Body of pancreas (tissue), 4 donors: Measurements from ENCODE around the gene ERG. TPM values are rescaled to one million over a fixed set of nuclear protein-coding genes. Genes with fewer than 3 reads are reported as not detected.

ENCODE experiments used
- ATAC-seq: fragments of 150-250 bp; one replicate; pipeline ENCODE4 v1.9.1; 2016
- DNase-seq, 4 donors: peaks; one replicate each; pipeline ENCODE4 v3.0.0-alpha.2; 2019
- H3K27ac ChIP-seq, 4 donors: fragments of 200-600 bp; sonication (generic); 1 replicate in 3 of 4; 2 replicates in 1 of 4; pipeline versions ENCODE4 v1.5.1 to v1.6.1; 2016 to 2019; ENCODE audit warnings: mild to moderate bottlenecking in 1 of 4, mixed read lengths in 1 of 4, moderate library complexity in 1 of 4
- H3K27me3 ChIP-seq, 2 donors: fragments of 200-600 bp; sonication (generic); one replicate each; pipeline ENCODE4 v1.6.0; 2016; ENCODE audit warnings: mild to moderate bottlenecking in 1 of 2
- H3K36me3 ChIP-seq, 2 donors: fragments of 200-600 bp; sonication (generic); replicated peaks in 1 of 2; 2 replicates each; pipeline ENCODE4 v1.5.1; 2016; ENCODE audit warnings: low read depth in 2 of 2; ENCODE audit not compliant: insufficient read depth in 1 of 2
- H3K4me1 ChIP-seq: fragments of 200-600 bp; sonication (generic); one replicate; pipeline ENCODE4 v1.6.0; 2016
- H3K4me3 ChIP-seq, 2 donors: fragments of 200-600 bp; sonication (generic); 1 replicate in 1 of 2; 2 replicates in 1 of 2; pipeline ENCODE4 v1.5.1; 2016 to 2019
- H3K9me3 ChIP-seq, 3 donors: fragments of 200-600 bp; sonication (generic); 1 replicate in 2 of 3; 2 replicates in 1 of 3; pipeline ENCODE4 v1.5.1; 2016
- POLR2A ChIP-seq, 3 donors: fragments of 450-650 bp; IDR thresholded peaks; one replicate each; pipeline ENCODE4 v1.6.1; 2016; ENCODE audit warnings: antibody characterized with exemption in 3 of 3, mild to moderate bottlenecking in 2 of 3
- WGBS, 2 donors: methylation state at CpG; one replicate each; pipeline ENCODE4 v1.1.5; 2017; 5-methylcytosine and 5-hydroxymethylcytosine counted together
- intact Hi-C: fragments of 100-400 bp; cut with DNase I; formaldehyde crosslinking; loops from one replicate; pipeline ENCODE4 v1.15.1; 2023
- total RNA-seq, 2 donors: library from RNA; depleted of rRNA; stranded (reverse); fragments of >200 nt; gene quantifications; one replicate each; pipeline ENCODE4 v1.1.0, GENCODE V29; 2016
- TF ChIP-seq, protein P1 (sequence below), 7 experiments: fragments of 450-650 bp in 4 of 7; fragments of 200-600 bp in 3 of 7; sonication (generic) in 3 of 7; IDR thresholded peaks; one replicate each; pipeline ENCODE4 v1.5.1; 2016 to 2019; ENCODE audit warnings: antibody characterized with exemption in 7 of 7

The ERG gene
- total RNA-seq, 2 donors from 2014 or later, result 4.2 to 7.3 TPM

DNA sequence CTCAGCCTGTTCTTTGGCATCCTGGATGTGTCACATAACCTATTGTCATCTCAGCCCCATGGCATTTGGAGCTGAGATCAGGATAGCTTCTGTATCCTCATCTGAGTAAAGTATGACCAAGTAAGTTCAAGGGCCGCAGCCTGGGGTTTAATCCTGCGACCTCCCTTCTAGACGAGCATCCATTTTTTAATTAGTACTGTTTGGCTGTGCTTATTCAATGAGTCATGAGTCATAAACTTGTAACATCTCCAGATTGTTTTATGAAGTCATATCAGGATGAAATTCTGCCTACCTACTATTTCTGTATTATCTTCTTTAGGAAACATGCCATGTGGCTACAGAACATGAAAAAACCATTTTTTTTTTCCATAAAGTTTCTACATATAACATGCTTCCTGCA lies 119.1 kb downstream of the ERG start:
- Histone ChIP-seq H3K36me3 (no peaks in the 10 kb centered on the region), H3K27ac (no peak overlapping the region), H3K4me3 (no peak overlapping the region), H3K4me1 (no peaks in the 10 kb centered on the region), H3K27me3 (peaks cover 0 to 3% of the 10 kb centered on the region in 2 donors), H3K9me3 (no peaks in the 10 kb centered on the region)
- intact Hi-C loops, result no loop called here
- ATAC-seq, result no peak
- no peak for DNase-seq
- WGBS, 2 donors, result 47 to 54% methylated on average over 3 of the region's 3 CpGs
- no peak for TF ChIP-seq POLR2A (IDR thresholded peaks at IDR 0.05)
- TF ChIP-seq, protein P1, sequence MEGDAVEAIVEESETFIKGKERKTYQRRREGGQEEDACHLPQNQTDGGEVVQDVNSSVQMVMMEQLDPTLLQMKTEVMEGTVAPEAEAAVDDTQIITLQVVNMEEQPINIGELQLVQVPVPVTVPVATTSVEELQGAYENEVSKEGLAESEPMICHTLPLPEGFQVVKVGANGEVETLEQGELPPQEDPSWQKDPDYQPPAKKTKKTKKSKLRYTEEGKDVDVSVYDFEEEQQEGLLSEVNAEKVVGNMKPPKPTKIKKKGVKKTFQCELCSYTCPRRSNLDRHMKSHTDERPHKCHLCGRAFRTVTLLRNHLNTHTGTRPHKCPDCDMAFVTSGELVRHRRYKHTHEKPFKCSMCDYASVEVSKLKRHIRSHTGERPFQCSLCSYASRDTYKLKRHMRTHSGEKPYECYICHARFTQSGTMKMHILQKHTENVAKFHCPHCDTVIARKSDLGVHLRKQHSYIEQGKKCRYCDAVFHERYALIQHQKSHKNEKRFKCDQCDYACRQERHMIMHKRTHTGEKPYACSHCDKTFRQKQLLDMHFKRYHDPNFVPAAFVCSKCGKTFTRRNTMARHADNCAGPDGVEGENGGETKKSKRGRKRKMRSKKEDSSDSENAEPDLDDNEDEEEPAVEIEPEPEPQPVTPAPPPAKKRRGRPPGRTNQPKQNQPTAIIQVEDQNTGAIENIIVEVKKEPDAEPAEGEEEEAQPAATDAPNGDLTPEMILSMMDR (IDR thresholded peaks at IDR 0.05), result no peak

DNA sequence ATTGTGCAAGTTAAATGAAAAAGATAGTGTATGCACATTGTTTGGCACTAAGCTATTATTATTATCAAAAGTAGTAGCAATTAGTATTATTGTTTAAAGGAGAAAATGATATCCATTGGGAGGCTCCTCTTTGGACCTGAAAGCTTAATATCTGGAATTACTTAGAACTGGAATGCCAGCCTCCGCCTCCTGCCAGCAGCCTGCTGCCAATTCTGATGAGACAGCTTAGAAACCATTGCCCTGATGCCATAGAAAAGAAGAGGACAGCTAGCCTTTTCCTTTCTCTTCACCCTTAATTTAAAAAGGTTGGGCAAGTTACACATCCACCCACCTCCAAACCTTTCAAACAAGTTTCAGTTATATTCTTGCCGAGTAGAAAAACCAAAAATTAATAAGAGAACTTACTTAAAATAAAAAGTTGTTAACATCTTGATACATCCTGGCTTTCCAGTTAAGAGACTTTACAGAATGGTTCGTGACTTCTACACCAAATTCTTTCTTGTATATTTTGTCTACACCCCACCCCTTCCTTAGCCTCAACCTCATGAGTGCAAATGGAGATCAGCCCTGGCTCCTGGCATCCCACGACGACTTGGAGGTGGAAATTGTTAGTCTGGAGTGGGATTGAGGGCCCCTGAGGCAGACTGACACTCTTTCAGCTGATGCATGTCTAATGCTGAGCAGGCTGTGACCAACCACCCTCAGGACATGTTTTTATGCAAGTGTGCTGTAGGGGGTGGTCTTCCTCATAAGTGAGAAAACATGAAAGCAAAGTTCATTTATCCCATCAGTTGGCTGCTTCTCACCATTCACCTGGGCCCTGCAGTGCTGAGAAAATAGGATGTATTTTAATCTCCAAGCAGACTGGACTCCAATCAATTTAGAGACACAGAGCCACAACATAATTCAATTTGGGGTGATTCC lies 120.8 kb downstream of the ERG start:
- ATAC-seq, result no peak
- H3K27me3 ChIP-seq, result peaks cover 0 to 3% of the 10 kb centered on the region in 2 donors
- H3K4me3 ChIP-seq, result no peak overlapping the region
- H3K4me1 ChIP-seq, result no peaks in the 10 kb centered on the region
- DNase-seq, result no peak
- H3K27ac ChIP-seq, result no peak overlapping the region
- no peak for TF ChIP-seq POLR2A (IDR thresholded peaks at IDR 0.05)
- TF ChIP-seq, protein P1 (IDR thresholded peaks at IDR 0.05), result no peak
- intact Hi-C loops, result no loop called here
- 51 to 64% methylated on average over 5 of the region's 5 CpGs for WGBS, 2 donors
- no peaks in the 10 kb centered on the region for H3K36me3 ChIP-seq
- H3K9me3 ChIP-seq, result no peaks in the 10 kb centered on the region

DNA sequence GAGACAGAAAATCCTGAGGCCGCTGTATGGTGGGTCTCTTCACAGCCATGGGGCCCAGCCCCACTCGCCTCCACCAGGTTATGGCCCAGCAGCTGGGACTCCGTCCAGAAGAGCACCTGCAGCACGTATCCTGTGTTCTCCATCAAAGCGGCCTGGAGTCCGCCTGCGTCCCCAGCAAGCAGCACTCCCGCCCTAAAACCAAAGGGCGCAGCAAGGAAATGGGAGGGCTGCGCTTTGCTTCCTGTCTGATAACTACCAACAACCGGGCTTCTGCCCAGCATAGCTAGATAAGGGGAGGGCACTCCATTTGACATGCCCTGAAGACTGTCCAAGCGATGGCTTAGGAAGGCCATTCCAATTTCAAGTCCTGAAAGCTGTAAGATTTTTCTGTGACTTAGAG lies 121.6 kb downstream of the ERG start:
- intact Hi-C loops, result no loop called here
- DNase-seq (no peak), ATAC-seq (no peak)
- 58 to 75% methylated on average over 10 of the region's 12 CpGs for WGBS, 2 donors
- Histone ChIP-seq H3K9me3 (no peaks in the 10 kb centered on the region), H3K4me3 (no peak overlapping the region), H3K4me1 (no peaks in the 10 kb centered on the region), H3K36me3 (no peaks in the 10 kb centered on the region), H3K27me3 (peaks cover 0 to 3% of the 10 kb centered on the region in 2 donors), H3K27ac (no peak overlapping the region)
- TF ChIP-seq POLR2A (IDR thresholded peaks at IDR 0.05), result no peak
- TF ChIP-seq, protein P1 (IDR thresholded peaks at IDR 0.05), result no peak

DNA sequence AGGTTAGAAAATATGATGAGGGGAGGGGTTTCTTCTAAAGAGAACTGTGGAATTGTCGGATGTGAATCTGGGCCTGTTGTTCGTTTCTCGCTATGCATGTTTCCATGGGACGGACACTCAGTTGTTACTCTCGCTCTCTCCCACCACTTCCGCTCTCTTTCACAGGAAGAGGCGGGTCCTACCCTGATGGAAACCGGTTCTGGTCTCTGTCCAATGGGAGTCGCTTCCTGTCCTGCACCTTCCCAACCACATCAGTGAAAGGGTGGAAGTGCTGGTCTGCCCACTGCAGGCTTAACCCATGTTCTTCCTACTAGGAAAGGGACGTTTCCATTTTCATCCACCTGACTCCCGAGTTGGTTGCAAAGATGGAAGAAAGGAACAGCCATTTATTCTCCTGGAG lies 122.0 kb downstream of the ERG start:
- 56 to 71% methylated on average over 10 to 11 of the region's 11 CpGs for WGBS, 2 donors
- ATAC-seq (no peak), DNase-seq (peak in 1 of 4 donors; percentile 16)
- intact Hi-C loops, result no loop called here
- no peak for TF ChIP-seq POLR2A (IDR thresholded peaks at IDR 0.05)
- TF ChIP-seq, protein P1 (IDR thresholded peaks at IDR 0.05), result no peak
- Histone ChIP-seq H3K36me3 (no peaks in the 10 kb centered on the region), H3K4me3 (no peak overlapping the region), H3K27ac (no peak overlapping the region), H3K9me3 (no peaks in the 10 kb centered on the region), H3K27me3 (peaks cover 0 to 3% of the 10 kb centered on the region in 2 donors), H3K4me1 (no peaks in the 10 kb centered on the region)
